Measurements from ENCODE around the gene ETFB. TPM values are rescaled to one million over a fixed set of nuclear protein-coding genes. Genes with fewer than 3 reads are reported as not detected.

The ETFB gene
- total RNA-seq, 2 donors from 2014 or later: 141 to 217 TPM

GRCh38 chr19:51342631-51343569, 23.3 kb downstream of the ETFB start:
- TF ChIP-seq CTCF (IDR thresholded peaks at IDR 0.05): no peak
- H3K9me3 ChIP-seq: no peaks in the 10 kb centered on the region
- H3K36me3 ChIP-seq: no peaks in the 10 kb centered on the region
- H3K4me3 ChIP-seq: no peak overlapping the region
- H3K27ac ChIP-seq: no peak overlapping the region
- no peak overlapping the region for H3K9ac ChIP-seq (ENCODE audit: low read depth in 2 of 2, low read length in 2 of 2)
- intact Hi-C loops (cut with DNase I): no loop called here
- no peaks in the 10 kb centered on the region for H3K27me3 ChIP-seq
- H3K4me1 ChIP-seq: peaks cover 4% of the 10 kb centered on the region
- DNase-seq: no peak

GRCh38 chr19:51341976-51342580, 24.1 kb downstream of the ETFB start, which contains the start of gene VSIG10L:
Gene VSIG10L (minus strand): TSS chr19:51342139. CDS start chr19:51342124, 15 bp downstream.
- H3K27me3 ChIP-seq: no peaks in the 10 kb centered on the region
- peaks cover 4% of the 10 kb centered on the region for H3K4me1 ChIP-seq
- no peaks in the 10 kb centered on the region for H3K36me3 ChIP-seq
- intact Hi-C loops (cut with DNase I): no loop called here
- H3K4me3 ChIP-seq: no peak within 1 kb of the TSS
- no peak within 1 kb of the TSS for H3K27ac ChIP-seq
- H3K9me3 ChIP-seq: no peaks in the 10 kb centered on the region
- H3K9ac ChIP-seq (ENCODE audit: low read depth in 2 of 2, low read length in 2 of 2): no peak within 1 kb of the TSS
- DNase-seq: no peak
- TF ChIP-seq CTCF (IDR thresholded peaks at IDR 0.05): no peak

DNA sequence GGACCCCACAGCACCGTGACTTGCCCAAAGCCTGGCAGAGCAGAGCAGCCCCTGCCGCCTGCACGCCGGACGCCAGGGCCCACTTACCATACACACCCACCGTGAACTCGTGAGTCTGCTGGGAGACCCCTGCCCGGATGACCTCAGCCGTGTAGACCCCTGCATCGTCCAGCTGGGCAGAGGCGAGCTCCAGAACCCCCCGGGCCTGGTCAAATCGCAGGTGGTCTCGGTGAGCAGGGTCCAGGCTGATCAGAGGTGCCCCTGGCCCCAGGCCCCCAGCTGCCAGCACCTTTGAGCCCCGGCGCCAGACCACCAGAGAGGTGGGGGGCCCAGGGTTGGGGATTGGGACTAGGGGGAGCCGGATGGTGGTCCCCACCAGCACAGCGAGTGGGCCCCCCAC, 25.1 kb downstream of the ETFB start:
- Histone ChIP-seq H3K4me1 (peaks cover 4% of the 10 kb centered on the region), H3K9me3 (no peaks in the 10 kb centered on the region), H3K27ac (no peak overlapping the region), H3K9ac (ENCODE audit: low read depth in 2 of 2, low read length in 2 of 2) (no peak overlapping the region), H3K27me3 (no peaks in the 10 kb centered on the region), H3K36me3 (no peaks in the 10 kb centered on the region), H3K4me3 (no peak overlapping the region)
- intact Hi-C loops (cut with DNase I): no loop called here
- no peak for TF ChIP-seq CTCF (IDR thresholded peaks at IDR 0.05)
- DNase-seq: no peak

DNA sequence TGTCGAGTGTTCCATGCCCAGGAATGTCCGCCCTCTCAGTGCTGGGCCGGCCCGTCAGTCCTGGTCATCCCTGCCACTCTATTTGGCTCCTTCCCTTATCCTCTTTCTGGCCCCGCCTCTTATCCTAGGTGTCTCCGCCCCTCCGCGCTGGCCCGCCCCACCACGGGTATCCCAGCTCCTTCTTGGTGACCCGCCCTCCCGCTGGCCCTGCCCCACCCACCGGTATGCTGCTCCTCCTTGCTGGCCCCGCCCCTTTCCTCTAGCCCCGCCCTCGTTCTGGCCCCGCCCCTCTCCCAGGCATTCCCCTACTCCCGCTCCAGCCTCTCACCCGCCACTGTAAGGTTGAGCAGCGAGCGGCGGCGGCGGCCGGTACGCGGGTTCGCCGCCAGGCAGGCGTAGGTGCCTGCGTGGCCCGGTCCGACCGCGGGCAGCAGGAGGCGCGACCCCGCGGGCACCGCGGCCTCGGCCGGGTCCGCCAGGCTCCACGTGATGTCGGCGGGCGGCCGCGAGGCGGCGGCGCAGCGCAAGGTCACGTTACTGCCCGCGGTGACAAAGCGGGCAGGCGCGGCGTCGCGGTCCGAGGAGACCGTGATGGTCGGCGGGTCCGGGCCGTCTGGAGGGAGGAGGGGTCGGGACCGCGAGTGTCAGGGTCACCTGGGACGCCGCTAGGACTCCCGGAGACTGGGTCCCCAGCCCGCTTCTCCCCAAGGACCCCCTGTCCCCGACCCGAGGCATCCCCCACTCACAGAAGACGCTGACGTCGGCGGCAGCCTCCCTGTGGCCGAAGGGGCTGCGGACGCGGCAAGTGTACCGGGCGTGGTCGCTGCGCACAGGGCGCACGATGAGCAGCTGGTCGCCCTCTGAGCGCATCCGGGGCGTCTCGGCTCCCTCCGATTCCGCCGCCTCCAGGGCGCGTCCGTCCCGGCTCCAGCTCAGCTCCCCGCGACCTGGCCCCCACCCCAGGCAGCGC, 26.2 kb downstream of the ETFB start:
- peaks cover 4% of the 10 kb centered on the region for H3K4me1 ChIP-seq
- peak overlapping the region; percentile 75 for H3K4me3 ChIP-seq
- intact Hi-C loops (cut with DNase I): loop anchor here (5.0 kb wide), 1 partner anchor 67 kb away; no protein-coding TSS in a partner anchor

More for the DNA sequence above, 26.2 kb downstream of the ETFB start:
- Histone ChIP-seq H3K36me3 (no peaks in the 10 kb centered on the region), H3K9me3 (no peaks in the 10 kb centered on the region), H3K9ac (ENCODE audit: low read depth in 2 of 2, low read length in 2 of 2) (peak overlapping the region; percentile 32 to 55), H3K27me3 (no peaks in the 10 kb centered on the region), H3K27ac (peak overlapping the region; percentile 73)
- TF ChIP-seq CTCF (IDR thresholded peaks at IDR 0.05): no peak
- DNase-seq: peak; percentile 100
